Thoracic aorta (tissue), 2 donors: ENCODE data around the gene CORO6. TPM values are rescaled to one million over a fixed set of nuclear protein-coding genes. Genes with fewer than 3 reads are reported as not detected.

Experiments used
- ATAC-seq: fragments of 150-250 bp; one replicate; pipeline ENCODE4 v1.8.0; 2017; ENCODE audit warnings: low read depth; ENCODE audit not compliant: insufficient number of reproducible peaks, low FRiP score
- DNase-seq: peaks from one replicate; pipeline ENCODE4 v3.0.0-alpha.2; 2020; ENCODE audit warnings: low spot score
- H3K27ac ChIP-seq, 2 donors: fragments of 200-600 bp; sonication (generic); 1 replicate in 1 of 2; 2 replicates in 1 of 2; pipeline ENCODE4 v1.5.1; 2016; ENCODE audit warnings: mild to moderate bottlenecking in 2 of 2, moderate library complexity in 2 of 2
- H3K27me3 ChIP-seq: fragments of 200-600 bp; sonication (generic); replicated peaks from 2 replicates; pipeline ENCODE4 v1.6.0; 2016; ENCODE audit warnings: mild to moderate bottlenecking; ENCODE audit not compliant: insufficient read depth
- H3K36me3 ChIP-seq: fragments of 200-600 bp; sonication (generic); one replicate; pipeline ENCODE4 v1.5.1; 2016
- H3K4me1 ChIP-seq, 2 donors: fragments of 200-600 bp; sonication (generic); 1 replicate in 1 of 2; 2 replicates in 1 of 2; pipeline versions ENCODE4 v1.5.1 to v1.6.0; 2016; ENCODE audit warnings: low read depth in 2 of 2, mild to moderate bottlenecking in 1 of 2; ENCODE audit not compliant: control insufficient read depth in 1 of 2
- H3K4me3 ChIP-seq: fragments of 200-600 bp; sonication (generic); 2 replicates; pipeline ENCODE4 v1.5.1; 2016; ENCODE audit warnings: mild to moderate bottlenecking
- H3K9me3 ChIP-seq: fragments of 200-600 bp; sonication (generic); 2 replicates; pipeline ENCODE4 v1.5.1; 2016
- total RNA-seq, 2 donors: library from RNA; depleted of rRNA; stranded (reverse); fragments of >200 nt; gene quantifications; one replicate each; pipeline versions ENCODE4 v1.1.0 to v1.2.3, GENCODE V29; 2016
- TF ChIP-seq, protein P1 (sequence below): fragments of 200-600 bp; sonication (generic); IDR thresholded peaks from one replicate; pipeline ENCODE4 v1.5.1; 2019; ENCODE audit warnings: antibody characterized with exemption

Gene CORO6
- total RNA-seq, 2 donors from 2014 or later: 35.5 to 55.0 TPM

DNA sequence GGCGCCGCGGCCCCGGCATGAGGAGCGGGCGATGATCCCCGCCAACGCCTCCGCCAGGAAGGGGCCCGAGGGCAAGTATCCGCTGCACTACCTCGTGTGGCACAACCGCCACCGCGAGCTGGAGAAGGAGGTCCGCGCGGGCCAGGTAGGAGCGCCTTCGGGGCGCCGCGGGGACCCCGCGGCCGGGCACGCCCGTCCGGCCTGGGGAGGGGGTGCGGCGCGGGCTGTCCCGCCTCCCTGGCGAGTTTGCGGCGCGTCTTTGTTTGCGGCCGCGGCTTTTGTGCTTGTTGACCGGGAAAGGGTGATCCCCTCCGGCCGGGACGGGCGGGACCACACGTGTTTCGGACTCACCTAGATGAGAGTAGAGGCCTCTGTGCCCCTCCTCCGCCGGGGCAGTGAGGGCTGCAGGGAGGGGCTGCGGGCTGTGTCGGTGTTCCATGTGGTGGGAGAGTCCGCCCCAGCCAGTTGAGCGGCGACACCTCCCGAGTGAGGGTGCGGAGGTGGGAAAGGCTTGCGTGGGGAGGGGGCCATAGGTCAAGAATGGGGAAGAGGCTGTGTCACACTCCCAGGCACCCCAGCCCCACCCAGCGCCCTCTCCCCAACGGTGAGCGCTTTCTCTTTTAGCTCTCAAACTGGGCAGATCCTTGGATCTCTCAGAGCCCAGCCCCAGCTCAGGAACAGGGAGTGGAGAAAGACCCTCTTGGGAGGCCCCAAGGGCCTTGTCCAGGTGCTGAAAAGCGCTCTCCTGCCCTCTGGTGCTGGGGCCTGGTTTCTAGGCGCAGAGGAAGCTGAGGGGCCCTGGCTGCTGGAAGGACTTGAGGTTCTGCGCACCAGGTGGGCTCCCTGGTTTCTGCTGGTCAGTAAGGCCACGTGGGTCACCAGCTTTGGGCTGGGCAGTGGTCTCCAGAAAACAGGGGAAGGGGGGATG, 28.9 kb downstream of the CORO6 start:
- H3K36me3 ChIP-seq: no peaks in the 10 kb centered on the region
- no peaks in the 10 kb centered on the region for H3K9me3 ChIP-seq
- DNase-seq (no peak), ATAC-seq (no peak)
- H3K27me3 ChIP-seq: no peaks in the 10 kb centered on the region
- H3K4me1 ChIP-seq: peaks cover 32 to 48% of the 10 kb centered on the region in 2 donors
- no peak overlapping the region for H3K27ac ChIP-seq
- TF ChIP-seq, protein P1, sequence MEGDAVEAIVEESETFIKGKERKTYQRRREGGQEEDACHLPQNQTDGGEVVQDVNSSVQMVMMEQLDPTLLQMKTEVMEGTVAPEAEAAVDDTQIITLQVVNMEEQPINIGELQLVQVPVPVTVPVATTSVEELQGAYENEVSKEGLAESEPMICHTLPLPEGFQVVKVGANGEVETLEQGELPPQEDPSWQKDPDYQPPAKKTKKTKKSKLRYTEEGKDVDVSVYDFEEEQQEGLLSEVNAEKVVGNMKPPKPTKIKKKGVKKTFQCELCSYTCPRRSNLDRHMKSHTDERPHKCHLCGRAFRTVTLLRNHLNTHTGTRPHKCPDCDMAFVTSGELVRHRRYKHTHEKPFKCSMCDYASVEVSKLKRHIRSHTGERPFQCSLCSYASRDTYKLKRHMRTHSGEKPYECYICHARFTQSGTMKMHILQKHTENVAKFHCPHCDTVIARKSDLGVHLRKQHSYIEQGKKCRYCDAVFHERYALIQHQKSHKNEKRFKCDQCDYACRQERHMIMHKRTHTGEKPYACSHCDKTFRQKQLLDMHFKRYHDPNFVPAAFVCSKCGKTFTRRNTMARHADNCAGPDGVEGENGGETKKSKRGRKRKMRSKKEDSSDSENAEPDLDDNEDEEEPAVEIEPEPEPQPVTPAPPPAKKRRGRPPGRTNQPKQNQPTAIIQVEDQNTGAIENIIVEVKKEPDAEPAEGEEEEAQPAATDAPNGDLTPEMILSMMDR: no peak
- peak overlapping the region; percentile 79 for H3K4me3 ChIP-seq

DNA sequence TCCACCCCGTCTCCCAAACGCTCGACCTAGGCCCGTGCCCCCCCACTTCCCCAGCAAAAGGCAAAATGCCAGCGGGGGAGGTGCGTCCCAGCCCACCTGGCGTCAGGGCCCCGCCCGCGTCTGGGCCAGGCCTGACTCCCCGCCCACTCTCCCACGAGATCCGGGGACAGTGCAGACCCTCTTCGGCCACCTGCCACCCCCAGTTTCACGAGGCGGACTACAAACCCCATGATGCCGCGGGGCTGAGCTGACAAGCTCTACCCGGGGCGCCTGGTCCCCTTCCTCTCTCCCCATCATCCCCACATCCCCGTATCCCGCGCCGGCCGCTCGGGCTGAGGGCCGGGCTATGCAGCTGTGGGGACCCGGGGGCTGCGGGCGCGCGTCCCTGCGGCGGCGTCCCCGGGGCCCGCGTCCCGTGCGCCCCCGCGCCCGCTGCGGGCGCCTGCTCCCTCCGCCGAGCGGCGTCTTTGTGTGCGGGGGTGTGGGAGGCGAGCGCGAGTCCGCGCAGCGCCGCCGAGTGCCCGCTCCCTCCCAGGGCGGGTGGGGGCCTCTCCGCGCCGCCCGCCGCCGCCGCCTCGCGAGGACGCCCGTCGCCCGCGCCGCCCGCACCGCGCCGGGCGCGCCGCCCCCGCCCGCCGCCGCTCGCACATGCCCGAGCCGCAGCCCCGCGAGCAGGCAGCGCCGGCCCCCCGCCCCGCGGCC, 29.7 kb downstream of the CORO6 start, which contains the start of gene ANKRD13B:
ANKRD13B (plus strand) TSS at position 283 of the 702 bp plus-strand sequence. CDS start 490 bp downstream, outside the sequence.
- ATAC-seq: no peak

DNA sequence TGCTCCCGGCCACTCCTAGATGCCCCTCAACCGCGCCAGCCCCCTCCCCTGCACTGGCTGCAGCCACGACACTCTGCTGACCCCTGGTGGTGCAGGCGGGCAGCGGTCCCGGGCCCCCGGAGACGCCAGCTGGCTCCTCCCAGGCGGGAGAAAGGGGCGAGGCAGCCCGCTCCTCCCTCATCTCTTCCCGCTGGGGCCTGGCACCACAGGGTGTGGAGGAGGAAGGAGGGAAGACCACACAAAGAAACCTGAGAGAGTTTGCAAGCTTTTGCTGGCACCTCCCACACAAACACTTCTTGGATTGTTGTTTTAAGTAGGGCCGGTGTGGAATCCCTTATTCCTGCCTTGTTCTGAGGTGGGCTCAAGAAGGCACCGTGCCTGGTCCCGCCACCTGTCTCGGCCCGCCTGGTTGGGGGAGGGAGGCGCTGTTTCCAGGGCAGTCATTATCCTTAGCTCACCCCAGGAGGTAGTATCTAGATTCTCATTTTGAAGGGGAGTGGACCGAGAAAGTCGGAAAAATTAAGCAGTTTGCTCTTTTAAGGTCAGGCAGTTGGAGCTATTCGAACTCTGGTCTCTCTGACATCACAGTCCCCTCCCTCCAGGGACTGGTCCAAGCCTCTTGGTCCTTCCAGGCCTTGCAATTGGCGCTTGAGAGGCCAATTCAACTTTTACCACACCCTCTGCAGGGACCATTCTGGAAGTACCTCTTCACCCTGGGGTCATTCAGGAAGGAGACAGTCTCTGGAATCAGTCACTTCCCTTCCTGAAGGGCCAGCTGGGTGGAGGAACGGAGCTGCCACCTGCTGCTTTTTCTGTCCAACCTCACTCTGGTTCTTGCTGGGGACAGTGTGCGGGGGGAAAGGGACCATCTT, 30.7 kb downstream of the CORO6 start:
- Histone ChIP-seq H3K27ac (peak overlapping the region; percentile 67 to 84), H3K4me3 (peak overlapping the region; percentile 79)

More for the DNA sequence above, 29.7 kb downstream of the CORO6 start, which contains the start of gene ANKRD13B:
- peaks cover 36 to 55% of the 10 kb centered on the region in 2 donors for H3K4me1 ChIP-seq
- H3K36me3 ChIP-seq: no peaks in the 10 kb centered on the region
- TF ChIP-seq, protein P1: no peak
- no peaks in the 10 kb centered on the region for H3K27me3 ChIP-seq
- H3K4me3 ChIP-seq: peak within 1 kb of the TSS; percentile 79
- no peak for DNase-seq
- no peaks in the 10 kb centered on the region for H3K9me3 ChIP-seq
- peak within 1 kb of the TSS; percentile 67 to 84 for H3K27ac ChIP-seq

DNA sequence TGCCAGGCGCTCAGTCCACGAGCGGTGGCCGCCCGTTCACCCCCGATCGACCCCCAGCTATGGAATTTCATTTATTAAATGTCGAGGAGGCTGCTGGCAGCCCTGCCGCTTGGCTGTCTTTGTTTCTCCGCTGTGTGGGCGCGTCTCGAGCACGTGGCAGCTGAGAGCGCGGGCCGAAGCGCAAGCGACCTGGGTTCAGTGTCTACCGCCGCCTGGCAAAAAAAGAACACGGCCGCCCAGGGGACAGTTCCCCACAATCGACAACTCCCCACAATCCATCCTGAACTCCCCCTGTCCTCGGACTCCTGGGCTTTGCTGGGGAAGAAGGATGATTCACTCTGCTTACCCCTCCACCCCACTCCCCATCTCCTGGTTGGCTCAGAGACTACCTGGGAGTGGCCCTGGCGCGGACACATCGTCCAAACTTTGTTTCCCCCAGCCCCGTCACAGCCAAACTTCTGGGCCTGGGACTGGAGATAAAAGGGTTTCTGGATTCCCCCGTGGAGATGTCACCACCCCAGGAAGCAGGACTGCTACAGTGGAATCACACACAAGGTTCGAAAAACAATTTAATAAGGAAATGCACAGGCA, 31.5 kb downstream of the CORO6 start:
- ATAC-seq (no peak), DNase-seq (no peak)
- peak overlapping the region; percentile 67 to 84 for H3K27ac ChIP-seq
- H3K9me3 ChIP-seq: no peaks in the 10 kb centered on the region
- H3K4me3 ChIP-seq: peak overlapping the region; percentile 79
- peaks cover 37 to 72% of the 10 kb centered on the region in 2 donors for H3K4me1 ChIP-seq
- H3K27me3 ChIP-seq: no peaks in the 10 kb centered on the region
- TF ChIP-seq, protein P1: no peak
- H3K36me3 ChIP-seq: no peaks in the 10 kb centered on the region

More for the DNA sequence above, 30.7 kb downstream of the CORO6 start:
- DNase-seq (no peak), ATAC-seq (peak; percentile 13)
- TF ChIP-seq, protein P1: peak; percentile 94
- no peaks in the 10 kb centered on the region for H3K27me3 ChIP-seq
- peaks cover 37 to 65% of the 10 kb centered on the region in 2 donors for H3K4me1 ChIP-seq
- H3K36me3 ChIP-seq: no peaks in the 10 kb centered on the region
- H3K9me3 ChIP-seq: no peaks in the 10 kb centered on the region
